ENCODE results near the gene SNAP91.
"Not testable (repeated sequence)": the region's sequence is repeated elsewhere in the genome, so short reads cannot be mapped to it uniquely, and the experiment has no call there.

SNAP91 gene

DNA sequence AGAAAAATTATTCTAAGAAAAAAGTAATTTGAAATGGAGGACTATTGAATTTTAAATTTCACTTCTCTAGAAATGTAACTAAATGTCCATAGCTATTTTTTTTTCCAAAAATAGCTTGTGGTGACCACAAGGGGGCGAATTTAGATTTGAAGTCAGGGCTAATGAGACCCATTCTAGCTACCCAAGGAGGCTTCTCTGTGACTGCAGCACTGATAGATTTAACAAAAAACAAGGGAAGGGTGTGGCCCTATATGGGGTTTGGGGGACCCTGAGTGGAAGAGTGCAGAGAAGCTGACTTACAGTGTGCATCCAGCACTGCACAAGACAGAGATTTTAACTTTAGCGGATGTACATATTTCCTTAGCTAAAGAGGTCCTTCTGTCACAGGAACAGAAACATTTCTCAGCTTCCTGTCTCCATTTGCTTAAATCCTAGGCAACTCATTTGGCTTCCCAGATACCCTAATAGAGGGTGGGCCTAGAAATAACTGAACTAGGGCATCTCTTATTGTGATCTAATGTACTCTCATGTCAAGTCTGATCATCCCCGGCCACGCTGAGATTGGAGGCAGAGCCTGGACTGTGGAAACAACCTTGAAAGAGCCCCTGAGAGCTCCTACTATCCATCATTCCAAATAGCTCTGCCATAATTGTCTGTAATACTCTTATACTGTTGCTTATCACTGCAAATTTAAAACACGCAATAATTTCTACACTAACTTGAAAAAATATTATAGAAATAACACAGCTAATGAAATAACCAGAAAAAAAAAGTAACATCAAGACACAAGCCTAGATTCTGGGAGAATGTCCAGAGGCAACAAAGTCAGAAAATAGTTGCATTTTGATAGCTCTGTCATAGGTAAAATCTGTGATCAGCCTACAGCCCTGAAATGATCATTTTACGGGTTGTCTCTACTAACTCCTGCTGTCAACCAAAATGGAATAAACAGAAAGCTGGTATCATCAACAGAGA is 93.6 kb downstream of the SNAP91 start:
- DNase-seq: no peak

DNA sequence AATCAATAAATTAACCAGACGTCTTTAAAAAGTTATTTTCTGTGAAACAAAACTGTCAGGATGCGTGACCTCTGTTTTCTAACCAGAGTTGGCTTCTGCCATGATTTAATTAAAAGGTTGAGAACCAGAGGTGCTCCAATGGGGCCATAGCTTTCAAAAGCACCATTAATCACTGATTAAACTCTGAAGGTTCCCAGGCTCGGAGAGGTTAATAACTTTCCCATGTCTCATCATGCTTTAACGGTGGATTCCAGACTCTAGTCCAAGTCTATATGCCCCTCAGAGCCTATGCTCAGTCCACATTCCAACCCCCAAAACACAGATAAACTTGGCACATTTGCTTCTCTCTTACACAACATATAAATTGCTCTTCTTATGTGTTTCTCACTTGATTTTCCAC is 95.5 kb downstream of the SNAP91 start:
- DNase-seq: no peak

DNA sequence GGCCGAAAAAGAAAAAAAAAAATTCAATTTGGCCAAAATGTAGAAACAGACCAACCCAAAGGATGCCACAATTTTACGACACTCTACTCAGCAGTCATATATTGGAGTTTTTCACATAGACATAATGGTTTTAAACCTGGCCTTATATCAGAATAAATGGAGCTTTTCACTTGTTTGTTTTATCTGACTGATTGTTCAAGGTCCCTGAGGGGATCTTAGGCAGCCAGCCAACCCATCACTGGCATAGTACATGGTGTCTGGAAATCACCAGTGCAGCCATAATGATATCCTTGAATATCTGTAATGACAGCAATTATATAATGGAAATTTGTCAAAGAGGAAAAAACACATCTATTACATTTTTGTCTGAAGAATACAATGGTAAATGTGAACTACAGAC is 99.7 kb downstream of the SNAP91 start:
- no peak for DNase-seq

DNA sequence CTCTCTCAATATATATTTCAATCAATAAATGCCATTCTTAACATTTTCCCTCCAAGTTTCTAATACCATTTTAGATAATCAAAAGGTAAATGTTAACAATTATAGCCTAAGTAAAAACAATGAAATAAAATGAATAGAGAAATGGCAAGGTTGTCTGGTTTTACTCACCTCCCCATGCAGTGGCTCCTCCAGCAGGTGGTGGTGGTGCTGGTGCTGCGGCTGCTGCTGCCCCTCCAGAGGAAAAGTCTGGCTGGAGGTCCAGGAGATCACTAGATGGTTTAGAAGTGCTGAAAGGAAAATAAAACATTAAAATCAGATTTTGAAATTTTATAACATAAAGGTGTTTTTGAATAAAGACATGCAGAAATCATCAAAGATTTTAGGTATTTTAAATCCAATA is 103.4 kb downstream of the SNAP91 start:
- no peak for DNase-seq

DNA sequence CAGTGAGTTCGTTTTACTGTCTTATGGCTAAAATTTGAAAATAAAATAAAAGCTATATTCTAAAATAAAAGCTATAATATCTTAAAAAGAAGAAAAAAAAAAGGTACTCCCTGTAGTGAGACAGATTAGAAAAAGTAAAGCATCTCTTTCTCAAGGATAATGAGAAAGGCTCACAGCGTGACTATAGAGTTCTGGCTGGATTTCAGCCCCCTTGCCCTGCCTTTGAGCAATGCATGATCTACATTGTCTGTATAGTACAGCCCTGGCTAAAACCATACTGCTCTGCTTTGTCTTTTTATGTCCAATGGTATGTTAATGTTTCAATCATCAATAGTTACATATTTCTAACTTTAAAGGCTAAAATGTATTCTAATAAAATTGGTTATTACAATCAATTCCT is 105.3 kb downstream of the SNAP91 start:
- no peak for DNase-seq

DNA sequence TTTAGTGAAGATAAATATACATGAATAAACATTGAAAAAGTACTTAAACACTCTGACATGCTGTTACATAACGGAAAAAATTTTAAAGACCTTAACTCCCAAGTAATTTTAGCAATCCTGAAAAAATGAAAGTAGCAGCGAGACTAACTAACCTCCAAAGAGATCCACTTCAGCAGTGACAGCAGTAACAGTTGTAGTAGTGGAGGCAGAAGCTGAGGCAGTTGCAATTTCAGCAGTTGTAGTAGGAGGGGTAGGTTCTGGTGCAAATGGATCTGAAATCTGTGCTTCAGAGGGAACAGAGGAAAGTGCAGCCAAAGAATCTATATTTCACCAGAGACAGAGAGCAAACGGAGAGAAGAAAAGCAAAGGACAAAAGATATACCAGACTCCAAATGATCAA is 107.8 kb downstream of the SNAP91 start:
- DNase-seq: no peak

DNA sequence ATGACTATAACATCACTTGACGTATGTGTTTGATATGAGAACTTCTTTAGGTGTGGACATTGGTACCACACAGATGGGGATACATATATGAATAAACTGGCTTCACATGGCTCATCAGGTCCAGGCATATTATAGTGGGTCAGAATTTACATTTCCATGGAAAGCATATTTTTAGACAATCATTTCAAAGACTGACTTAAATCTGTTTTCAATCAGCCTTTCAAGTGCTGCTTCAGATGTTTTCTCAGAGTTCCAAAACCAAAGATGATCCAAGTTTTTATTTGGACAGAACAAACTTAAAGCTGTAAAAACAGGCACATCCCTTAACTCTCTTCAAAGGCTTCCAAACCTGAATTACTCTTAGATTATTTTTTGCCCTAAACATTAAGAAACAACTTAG is 108.4 kb downstream of the SNAP91 start:
- DNase-seq: no peak

DNA sequence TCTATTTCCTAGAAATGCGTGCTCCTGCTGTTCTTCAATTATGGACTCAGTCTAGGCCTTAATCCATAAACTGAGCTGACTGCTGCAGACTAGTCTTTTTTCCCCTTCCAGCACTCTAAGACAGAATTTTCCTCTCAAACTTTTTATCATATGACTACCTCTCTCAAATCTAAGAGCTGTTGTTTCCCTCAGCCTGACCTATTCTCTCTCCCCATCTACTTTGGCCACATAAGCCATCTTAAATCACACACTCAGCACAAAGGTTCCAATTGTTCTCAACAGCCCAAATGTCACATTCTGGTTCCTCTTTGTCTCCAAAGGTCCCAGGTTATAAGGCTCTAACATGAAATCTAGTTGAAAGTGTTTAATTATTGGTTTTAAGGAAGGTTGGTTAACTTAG is 111.4 kb downstream of the SNAP91 start:
- no peak for DNase-seq

DNA sequence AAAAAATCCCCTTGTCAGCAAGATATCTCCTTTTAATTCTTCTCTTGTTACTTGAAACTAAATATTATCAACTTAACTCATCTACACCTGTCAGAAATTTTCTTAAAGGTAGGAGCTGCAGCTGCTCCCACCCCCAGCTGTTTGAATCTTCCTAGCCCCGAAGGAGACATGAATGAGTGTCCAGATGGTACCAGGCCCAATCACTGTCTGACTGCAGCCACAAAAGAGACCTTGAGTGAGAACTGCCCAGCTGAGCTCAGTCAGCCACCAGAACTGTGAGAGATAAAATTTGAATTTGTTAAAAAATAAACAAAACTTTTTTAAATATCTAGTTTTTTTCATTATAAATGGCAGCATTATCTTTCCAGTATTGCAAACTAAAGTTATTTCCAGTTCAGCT is 111.8 kb downstream of the SNAP91 start:
- DNase-seq: no peak

DNA sequence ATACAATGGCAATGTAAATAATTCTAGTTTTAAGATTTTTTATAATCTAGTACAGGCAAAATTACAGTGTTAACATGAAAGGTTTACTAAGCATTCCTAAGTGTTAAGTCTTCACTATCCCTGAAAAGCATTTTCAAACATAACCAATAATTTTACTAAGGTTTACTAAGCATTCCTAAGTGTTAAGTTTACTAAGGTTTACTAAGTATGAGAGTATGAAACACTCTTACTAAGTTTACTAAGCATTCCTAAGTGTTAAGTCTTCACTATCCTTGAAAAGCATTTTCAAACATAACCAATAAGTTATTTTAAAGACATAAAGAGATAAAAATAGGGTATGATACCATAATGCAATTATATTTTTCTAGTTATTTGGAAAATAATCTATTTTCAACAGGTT is 114.0 kb downstream of the SNAP91 start:
- no peak for DNase-seq

DNA sequence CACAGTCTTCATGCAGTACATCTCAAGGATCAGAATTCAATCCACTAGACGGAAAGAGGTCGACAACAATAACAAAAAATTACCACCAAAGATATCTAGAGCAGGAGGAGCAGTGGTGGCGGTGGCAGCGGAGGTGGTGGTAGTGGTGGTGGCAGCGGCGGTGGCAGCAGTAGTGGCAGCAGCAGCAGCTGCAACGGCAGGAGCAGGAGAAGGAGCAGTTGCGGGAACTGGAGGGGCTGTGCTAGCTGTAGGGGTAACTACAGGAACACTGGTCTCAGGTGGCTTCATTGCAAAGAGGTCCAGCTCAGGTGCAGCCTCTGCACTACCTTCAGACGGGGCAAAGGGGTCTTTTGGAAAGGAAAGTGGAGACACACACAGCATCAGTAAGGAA is 115.5 kb downstream of the SNAP91 start:
- no peak for DNase-seq

DNA sequence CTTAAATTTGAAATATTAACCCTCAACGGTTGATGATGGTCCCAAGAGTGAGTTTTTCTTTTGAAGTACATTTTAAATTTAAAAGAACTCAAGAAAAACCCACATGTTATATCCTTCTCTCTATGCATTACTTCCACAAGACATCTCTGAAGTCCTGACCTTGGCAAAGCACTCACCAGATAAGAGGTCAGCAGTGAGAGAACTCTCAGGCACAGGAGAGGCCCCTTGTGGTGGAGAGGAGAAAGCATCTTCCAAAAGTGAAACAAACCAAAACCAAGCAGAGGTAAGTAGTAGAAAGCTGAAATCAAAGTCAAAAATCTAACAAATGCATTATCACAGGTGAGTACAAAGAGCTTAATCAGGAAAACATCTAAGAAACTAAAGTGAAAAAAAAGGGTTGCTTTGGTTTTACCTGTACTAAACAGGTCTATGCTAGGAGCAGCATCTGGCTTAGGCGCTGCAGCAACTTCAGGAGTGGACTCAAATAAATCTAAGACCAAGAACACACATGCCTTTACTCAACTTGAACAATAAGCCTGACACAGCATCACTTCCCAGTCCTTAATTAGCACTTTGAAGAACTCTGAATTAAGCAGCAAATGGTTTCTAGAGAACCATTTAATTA is 116.0 kb downstream of the SNAP91 start:
- DNase-seq: no peak

DNA sequence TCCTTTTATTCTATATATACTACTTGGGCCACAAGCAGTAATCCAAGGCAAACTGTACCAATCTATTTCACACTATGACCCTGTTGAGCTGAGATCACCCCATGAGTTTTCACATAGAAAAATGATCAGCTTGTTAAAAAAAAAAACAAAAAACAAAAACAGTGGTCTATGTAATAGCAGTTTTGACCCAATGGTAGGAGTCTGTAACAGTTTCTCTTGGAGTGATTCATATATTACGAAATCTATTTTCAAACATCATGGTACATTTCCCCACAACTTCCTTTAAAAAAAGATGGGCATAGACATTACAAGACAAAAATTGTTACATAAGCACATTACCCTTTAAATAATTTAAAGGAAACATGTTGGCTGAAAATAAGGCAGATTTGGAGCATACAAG is 118.5 kb downstream of the SNAP91 start:
- no peak for DNase-seq

DNA sequence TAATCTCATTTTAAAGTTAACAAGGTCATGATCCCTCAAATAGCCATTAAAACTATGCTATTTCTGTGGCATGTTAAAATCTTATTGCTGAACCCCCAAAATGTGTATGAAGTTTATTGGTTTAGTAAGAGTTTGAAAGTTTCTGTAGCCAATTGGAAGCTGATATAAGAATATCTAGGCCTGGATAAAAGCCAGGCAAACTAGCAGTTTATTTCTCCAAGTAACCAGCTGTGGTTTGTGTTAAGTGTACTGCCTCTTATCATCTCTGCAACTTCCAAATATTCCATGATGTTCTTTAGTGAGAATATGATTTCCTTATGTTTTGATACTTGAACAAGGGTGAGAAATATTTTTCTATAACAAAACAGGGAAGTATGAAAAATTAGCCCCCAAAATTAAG is 119.8 kb downstream of the SNAP91 start:
- no peak for DNase-seq

DNA sequence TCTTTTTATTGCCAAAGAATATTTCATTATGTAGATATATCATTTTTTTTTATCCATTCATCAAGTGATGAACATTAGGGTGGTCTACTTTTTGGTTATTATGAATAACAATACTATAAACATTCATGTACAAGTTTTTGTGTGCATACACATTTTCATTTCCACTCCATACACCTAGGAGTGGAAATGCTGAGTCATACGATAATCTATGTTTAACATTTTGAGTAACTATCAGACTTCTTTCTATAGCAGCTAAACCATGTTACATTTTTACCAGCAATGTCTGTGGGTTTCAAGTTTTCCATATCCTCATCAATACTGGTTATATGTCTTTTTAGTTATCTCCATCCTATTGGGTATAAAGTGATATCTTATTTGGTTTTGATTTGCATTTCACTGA is 130.8 kb downstream of the SNAP91 start:
- no peak for DNase-seq

DNA sequence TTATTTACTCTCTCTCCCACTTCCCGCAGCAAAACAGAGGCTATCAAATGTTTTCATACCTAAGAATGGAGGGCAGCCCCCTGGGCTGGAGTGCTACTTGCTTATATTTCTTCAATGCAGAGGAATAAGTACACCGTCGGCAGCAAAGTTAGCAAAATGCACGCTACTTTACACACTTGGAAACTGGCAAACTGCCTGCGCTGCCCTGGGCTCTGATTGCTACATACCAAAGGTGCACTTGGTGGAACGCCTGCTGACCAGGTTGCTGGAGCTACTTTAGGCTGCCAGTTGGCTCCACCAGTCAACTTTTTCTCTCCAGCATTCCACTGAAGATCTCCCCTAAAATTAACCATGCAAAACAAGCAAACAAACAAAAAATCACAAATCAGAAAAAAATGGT is 134.1 kb downstream of the SNAP91 start:
- DNase-seq: no peak

DNA sequence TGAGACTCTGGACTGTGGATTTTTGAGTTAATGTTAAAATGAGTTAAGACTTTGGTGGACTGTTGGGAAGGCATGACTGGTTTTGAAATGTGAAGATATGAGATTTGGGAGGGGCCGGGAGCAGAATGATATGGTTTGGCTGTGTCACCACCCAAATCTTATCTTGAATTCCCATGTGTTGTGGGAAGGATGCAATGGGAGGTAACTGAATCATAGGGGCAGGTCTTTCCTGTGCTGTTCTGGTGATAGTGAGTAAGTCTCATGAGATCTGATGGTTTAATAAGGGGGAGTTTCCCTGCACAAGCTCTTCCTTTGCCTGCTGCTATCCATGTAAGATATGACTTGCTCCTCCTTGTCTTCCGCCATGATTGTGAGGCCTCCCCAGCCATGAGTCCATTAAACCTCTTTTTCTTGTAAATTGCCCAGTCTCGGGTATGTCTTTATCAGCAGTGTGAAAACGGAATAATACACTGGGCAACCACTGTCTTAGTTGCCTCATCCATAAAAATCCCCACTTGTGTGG is 137.2 kb downstream of the SNAP91 start:
- DNase-seq: not testable (repeated sequence)

DNA sequence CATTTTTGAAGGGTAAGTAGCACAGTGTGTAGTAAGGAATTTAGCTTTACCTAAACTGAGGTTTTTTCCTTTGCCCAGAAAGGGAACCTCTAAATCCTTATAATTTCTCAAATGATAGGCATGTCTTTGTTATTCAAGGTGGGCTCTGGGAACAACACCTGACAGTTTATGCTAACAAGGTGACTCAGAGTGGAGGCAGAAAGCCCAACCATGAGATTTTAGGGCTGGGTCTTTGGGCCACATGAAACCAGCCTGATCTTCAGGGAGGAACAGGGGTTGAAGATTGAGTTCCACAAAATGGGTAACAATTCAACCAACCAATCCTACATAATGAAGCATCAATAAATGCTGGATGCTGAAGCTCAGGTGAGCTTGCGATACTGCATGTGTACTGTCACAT is 149.9 kb downstream of the SNAP91 start:
- no peak for DNase-seq

DNA sequence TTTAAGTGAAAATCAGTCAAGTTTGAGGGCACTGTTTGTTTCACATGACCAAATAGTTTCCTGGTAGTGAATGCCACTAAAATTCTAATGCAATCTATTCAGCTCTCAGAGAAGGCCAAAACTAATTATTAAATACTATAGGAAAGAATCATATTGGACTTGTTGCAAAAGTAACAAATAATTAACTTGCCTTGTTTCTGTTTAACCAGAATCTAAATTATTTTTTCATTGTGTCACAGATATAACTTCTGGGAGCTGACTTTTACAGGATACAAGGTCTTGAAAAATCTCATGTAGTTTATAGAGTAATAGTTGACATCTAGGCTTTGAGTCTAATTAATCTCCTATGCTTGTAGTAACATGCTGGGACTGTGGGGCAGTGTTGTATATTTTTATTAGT is 152.0 kb downstream of the SNAP91 start:
- no peak for DNase-seq

DNA sequence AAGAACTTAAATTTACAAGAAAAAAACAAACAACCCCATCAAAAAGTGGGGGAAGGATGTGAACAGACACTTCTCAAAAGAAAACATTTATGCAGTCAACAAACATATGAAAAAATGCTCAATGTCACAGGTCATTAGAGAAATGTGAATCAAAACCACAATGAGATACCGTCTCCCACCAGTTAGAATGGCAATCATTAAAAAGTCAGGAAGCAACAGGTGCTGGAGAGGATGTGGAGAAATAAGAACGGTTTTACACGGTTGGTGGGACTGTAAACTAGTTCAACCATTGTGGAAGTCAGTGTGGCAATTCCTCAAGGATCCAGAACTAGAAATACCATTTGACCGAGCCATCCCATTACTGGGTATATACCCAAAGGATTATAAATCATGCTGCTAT is 157.2 kb downstream of the SNAP91 start:
- not testable (repeated sequence) for DNase-seq

DNA sequence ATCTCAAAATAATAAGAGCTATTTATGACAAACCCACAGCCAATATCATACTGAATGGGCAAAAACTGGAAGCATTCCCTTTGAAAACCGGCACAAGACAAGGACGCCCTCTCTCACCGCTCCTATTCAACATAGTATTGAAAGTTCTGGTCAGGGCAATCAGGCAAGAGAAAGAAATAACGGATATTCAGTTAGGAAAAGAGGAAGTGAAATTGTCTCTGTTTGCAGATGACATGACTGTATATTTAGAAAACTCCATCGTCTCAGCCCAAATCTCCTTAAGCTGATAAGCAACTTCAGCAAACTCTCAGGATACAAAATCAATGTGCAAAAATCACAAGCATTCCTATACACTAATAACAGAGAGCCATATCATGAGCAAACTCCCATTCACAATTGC is 158.4 kb downstream of the SNAP91 start:
- DNase-seq: not testable (repeated sequence)

DNA sequence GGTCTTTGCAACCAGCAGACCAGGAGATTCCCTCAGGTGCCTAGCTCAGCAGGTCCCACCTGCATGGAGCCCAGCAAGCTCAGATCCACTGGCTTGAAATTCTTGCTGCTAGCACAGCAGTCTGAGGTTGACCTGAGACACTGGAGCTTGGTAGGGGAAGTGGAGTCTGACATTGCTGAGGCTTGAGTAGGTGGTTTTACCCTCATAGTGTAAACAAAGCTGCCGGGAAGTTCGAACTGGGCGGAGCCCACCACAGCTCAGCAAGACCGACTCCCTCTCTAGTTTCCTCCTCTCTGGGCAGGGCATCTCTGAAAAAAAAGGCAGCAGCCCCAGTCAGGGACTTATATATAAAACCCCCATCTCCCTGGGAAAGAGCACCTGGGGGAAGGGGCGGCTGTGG is 162.3 kb downstream of the SNAP91 start:
- DNase-seq: no peak

DNA sequence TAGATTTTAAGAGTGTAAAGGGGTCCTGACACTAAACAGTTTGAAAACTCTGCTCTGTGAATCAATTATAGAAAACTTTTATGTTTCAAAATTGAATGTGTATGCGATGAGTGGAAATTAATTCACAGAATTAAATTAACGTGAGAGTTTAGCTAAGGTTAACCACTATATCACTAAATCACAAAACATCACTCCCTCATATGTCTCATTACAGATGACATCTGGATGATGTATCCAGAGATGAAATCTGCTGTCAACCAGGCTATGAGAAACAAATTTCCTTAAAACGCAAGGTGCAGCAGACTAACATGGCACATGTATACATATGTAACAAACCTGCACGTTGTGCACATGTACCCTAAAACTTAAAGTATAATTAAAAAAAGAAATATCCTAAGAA is 169.2 kb downstream of the SNAP91 start:
- no peak for DNase-seq
